SU-DHL-6 (cell line): Measurements from ENCODE around the gene KCNMB2.

Experiments used
- H2AFZ ChIP-seq: fragments of 200-600 bp; sonication (generic); 2 replicates; pipeline ENCODE4 v1.6.1; 2014; ENCODE audit warnings: low read depth, mild to moderate bottlenecking, moderate library complexity, mixed read lengths, antibody characterized with exemption, low read length; ENCODE audit not compliant: severe bottlenecking
- H3F3A ChIP-seq: fragments of 200-600 bp; shearing (Covaris generic); 2 replicates; pipeline ENCODE4 v1.6.0; 2016; ENCODE audit warnings: antibody characterized with exemption, mild to moderate bottlenecking; ENCODE audit not compliant: insufficient read depth
- H3K27ac ChIP-seq: fragments of 200-600 bp; sonication (generic); 2 replicates; pipeline ENCODE4 v1.5.1; 2016; ENCODE audit warnings: low read depth, mild to moderate bottlenecking, low read length, moderate library complexity, mixed read lengths
- H3K27me3 ChIP-seq: fragments of 200-600 bp; sonication (generic), shearing (Covaris generic); 2 replicates; pipeline ENCODE4 v1.6.0; 2014; ENCODE audit warnings: mild to moderate bottlenecking, low read length
- H3K36me3 ChIP-seq: fragments of 200-600 bp; sonication (generic); 2 replicates; pipeline ENCODE4 v1.6.1; 2014; ENCODE audit warnings: mild to moderate bottlenecking, low read length, mixed read lengths
- H3K4me2 ChIP-seq: fragments of 300-600, 200-600 bp; shearing (Covaris generic), sonication (generic); 2 replicates; pipeline ENCODE4 v1.6.0; 2014; ENCODE audit warnings: low read length, low read depth, mild to moderate bottlenecking; ENCODE audit not compliant: poor library complexity, severe bottlenecking
- H3K4me3 ChIP-seq: fragments of 200-600 bp; sonication (generic); 2 replicates; pipeline ENCODE4 v1.5.1; 2014; ENCODE audit warnings: antibody characterized with exemption, low read length, mild to moderate bottlenecking, mixed read lengths; ENCODE audit not compliant: insufficient read depth, poor library complexity, severe bottlenecking
- H3K79me2 ChIP-seq: fragments of 200-600 bp; sonication (generic); 2 replicates; pipeline ENCODE4 v1.6.1; 2014; ENCODE audit warnings: mild to moderate bottlenecking, low read length, moderate library complexity; ENCODE audit not compliant: insufficient read depth
- H3K9ac ChIP-seq: fragments of 200-600 bp; sonication (generic); 2 replicates; pipeline ENCODE4 v1.7.0; 2014; ENCODE audit warnings: mild to moderate bottlenecking, low read length
- H3K9me2 ChIP-seq: fragments of 200-600 bp; sonication (generic); replicated peaks from 2 replicates; pipeline ENCODE4 v1.6.1; 2014; ENCODE audit warnings: low read length; ENCODE audit not compliant: insufficient read depth
- H3K9me3 ChIP-seq: fragments of 200-600 bp; sonication (generic); 2 replicates; pipeline ENCODE4 v1.6.1; 2014; ENCODE audit warnings: low read length, mixed read lengths; ENCODE audit not compliant: insufficient read depth
- H4K20me1 ChIP-seq: fragments of 200-600 bp; sonication (generic); 2 replicates; pipeline ENCODE4 v1.6.1; 2014; ENCODE audit warnings: low read depth, mild to moderate bottlenecking, antibody characterized with exemption, low read length, moderate library complexity, mixed read lengths
- EZH2phosphoT487 ChIP-seq: fragments of 200-600 bp; sonication (generic), shearing (Covaris generic); conservative IDR thresholded peaks from 2 replicates; pipeline ENCODE4 v1.6.1; 2018; ENCODE audit warnings: mild to moderate bottlenecking, antibody characterized with exemption, low read length, moderate library complexity, mixed read lengths
- TF ChIP-seq, protein P1 (sequence below): fragments of 200-600 bp; sonication (generic); IDR thresholded peaks from one replicate; pipeline ENCODE4 v1.5.1; 2017; ENCODE audit warnings: antibody characterized with exemption, mild to moderate bottlenecking, low read length, moderate library complexity; ENCODE audit not compliant: insufficient read depth, poor library complexity, severe bottlenecking

KCNMB2 gene

DNA sequence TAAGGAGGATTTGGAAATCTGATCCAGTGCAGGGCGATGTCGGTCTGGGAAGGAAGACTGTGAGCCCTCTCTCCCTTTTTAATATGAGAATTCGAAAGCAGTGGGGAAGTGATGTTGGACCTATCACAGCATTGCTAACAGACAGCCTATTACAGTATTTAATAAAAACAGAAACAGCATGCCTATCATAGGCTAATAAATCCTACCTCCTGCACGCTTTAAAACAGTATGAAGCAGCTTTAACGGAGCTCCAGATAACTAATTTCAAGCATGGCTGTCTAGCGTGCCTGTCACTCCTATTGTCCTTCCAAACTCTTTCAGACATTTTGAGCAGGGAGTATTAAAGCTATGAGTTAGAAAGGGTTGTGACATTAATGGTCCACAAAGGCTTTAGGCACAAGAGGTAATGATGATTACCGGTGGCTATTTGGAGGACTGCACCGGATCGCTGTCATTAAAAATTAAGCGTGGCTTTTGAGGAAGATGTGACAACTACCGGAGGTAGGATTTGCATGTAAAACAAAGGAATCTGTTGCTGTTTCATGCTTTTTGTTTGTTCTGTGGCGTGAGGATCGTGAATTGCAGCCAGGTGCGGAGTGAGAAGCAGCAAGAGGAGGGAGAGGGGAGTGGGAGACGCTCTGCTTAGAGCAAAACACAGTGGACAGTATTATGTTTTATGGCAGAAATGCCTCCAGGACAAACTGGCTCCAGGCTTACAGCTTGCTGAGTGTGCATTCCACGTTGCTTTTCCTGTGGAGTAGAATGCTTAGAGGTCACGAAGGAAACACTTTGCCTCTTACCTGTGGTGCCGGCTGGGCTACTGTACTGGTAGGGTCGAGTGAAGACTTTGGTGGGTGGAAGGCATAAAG, at the start of gene KCNMB2:
KCNMB2 (plus strand) TSS at position 226 of the 869 bp plus-strand sequence.
- peak within 1 kb of the TSS; percentile 15 for H2AFZ ChIP-seq
- no peak within 1 kb of the TSS for H3K4me3 ChIP-seq
- no peaks in the 10 kb centered on the region for H3K9me2 ChIP-seq
- H3F3A ChIP-seq, result no peaks in the 10 kb centered on the region
- no peak within 1 kb of the TSS for H3K4me2 ChIP-seq
- H3K27me3 ChIP-seq, result no peaks in the 10 kb centered on the region
- H3K36me3 ChIP-seq, result no peaks in the 10 kb centered on the region
- H3K79me2 ChIP-seq, result no peaks in the 10 kb centered on the region
- no peak within 1 kb of the TSS for H3K27ac ChIP-seq
- H3K9ac ChIP-seq, result no peak within 1 kb of the TSS
- H4K20me1 ChIP-seq, result no peaks in the 10 kb centered on the region
- no peaks in the 10 kb centered on the region for H3K9me3 ChIP-seq
- TF ChIP-seq, protein P1, sequence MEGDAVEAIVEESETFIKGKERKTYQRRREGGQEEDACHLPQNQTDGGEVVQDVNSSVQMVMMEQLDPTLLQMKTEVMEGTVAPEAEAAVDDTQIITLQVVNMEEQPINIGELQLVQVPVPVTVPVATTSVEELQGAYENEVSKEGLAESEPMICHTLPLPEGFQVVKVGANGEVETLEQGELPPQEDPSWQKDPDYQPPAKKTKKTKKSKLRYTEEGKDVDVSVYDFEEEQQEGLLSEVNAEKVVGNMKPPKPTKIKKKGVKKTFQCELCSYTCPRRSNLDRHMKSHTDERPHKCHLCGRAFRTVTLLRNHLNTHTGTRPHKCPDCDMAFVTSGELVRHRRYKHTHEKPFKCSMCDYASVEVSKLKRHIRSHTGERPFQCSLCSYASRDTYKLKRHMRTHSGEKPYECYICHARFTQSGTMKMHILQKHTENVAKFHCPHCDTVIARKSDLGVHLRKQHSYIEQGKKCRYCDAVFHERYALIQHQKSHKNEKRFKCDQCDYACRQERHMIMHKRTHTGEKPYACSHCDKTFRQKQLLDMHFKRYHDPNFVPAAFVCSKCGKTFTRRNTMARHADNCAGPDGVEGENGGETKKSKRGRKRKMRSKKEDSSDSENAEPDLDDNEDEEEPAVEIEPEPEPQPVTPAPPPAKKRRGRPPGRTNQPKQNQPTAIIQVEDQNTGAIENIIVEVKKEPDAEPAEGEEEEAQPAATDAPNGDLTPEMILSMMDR, result no peak
- TF ChIP-seq EZH2phosphoT487, result no peak

DNA sequence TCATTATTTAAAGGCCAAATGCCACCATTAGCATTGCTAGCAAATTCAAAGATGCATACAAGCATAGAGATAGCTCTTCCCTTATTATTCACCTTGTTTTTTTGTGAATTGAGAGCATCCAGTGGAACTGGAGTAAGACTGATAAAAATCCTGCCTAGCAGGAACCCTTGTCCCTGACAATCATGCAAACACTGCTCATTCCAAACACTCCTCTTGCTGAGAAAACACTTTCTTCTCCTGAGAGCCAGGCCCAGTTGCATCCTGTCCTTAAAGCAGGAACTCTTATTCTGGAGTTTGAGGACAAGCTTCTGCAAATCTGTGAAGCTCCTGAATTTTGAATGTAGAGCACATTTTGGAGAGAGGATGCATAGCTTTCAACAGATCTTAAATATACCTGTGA, 49.3 kb upstream of the KCNMB2 start:
- Histone ChIP-seq H3K4me2 (no peak overlapping the region), H3F3A (no peaks in the 10 kb centered on the region), H3K9me2 (no peaks in the 10 kb centered on the region), H3K9ac (no peak overlapping the region), H3K4me3 (no peak overlapping the region), H3K27ac (no peak overlapping the region), H4K20me1 (no peaks in the 10 kb centered on the region), H3K27me3 (no peaks in the 10 kb centered on the region), H2AFZ (no peak overlapping the region), H3K9me3 (no peaks in the 10 kb centered on the region), H3K36me3 (no peaks in the 10 kb centered on the region), H3K79me2 (no peaks in the 10 kb centered on the region)
- TF ChIP-seq, protein P1, result no peak
- TF ChIP-seq EZH2phosphoT487, result no peak

DNA sequence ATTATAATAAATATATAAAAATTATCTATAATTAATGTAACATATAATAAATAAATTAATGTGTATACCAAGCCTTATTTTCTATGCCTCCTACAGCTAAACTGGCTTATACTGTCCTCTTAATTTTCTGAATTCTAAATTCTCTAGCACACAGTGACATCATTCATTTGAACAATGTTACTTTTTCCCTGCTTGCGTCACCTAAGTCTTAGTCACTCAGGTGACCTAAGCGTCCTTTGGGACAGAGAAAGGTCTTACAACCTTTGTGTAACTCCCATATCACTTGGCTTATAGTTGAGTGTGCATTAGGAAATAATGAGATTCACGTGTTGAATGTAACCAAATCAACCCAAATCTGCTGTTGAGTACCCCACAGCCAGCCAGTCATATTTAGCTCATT, 48.5 kb upstream of the KCNMB2 start:
- H4K20me1 ChIP-seq, result no peaks in the 10 kb centered on the region
- H3K9me2 ChIP-seq, result no peaks in the 10 kb centered on the region
- no peaks in the 10 kb centered on the region for H3F3A ChIP-seq
- H3K9ac ChIP-seq, result no peak overlapping the region
- no peak overlapping the region for H3K27ac ChIP-seq
- no peaks in the 10 kb centered on the region for H3K27me3 ChIP-seq
- H3K9me3 ChIP-seq, result no peaks in the 10 kb centered on the region
- H2AFZ ChIP-seq, result no peak overlapping the region
- TF ChIP-seq EZH2phosphoT487, result no peak
- TF ChIP-seq, protein P1, result no peak
- no peak overlapping the region for H3K4me3 ChIP-seq
- no peaks in the 10 kb centered on the region for H3K79me2 ChIP-seq
- no peaks in the 10 kb centered on the region for H3K36me3 ChIP-seq
- H3K4me2 ChIP-seq, result no peak overlapping the region
